Heart left ventricle (tissue), 13 donors: ENCODE results near the gene FMO1.
"Not testable (repeated sequence)": the region's sequence is repeated elsewhere in the genome, so short reads cannot be mapped to it uniquely, and the experiment has no call there.

ENCODE experiments used
- CTCF ChIP-seq, 12 donors: fragments of 200-600 bp; sonication (generic) in 4 of 12; IDR thresholded peaks; one replicate each; pipeline versions ENCODE4 v1.5.0 to v1.8.0; 2018 to 2022; ENCODE audit warnings: antibody characterized with exemption in 12 of 12, mild to moderate bottlenecking in 5 of 12
- POLR2A ChIP-seq, 2 donors: fragments of 450-650 bp; IDR thresholded peaks; one replicate each; pipeline ENCODE4 v1.6.1; 2017; ENCODE audit warnings: antibody characterized with exemption in 2 of 2, mild to moderate bottlenecking in 2 of 2, moderate library complexity in 2 of 2
- donor health status: ischemic (EF 13 %, LVEDD 7.1; RV severe dilation, severe dysfunction).
- donor health status: DM: no; HTN: yes; CAD: no.
- donor health status: DM: no; HTN: no; CAD: no.
- donor health status: ischemic (EF 25% LVEDD 6.9; RV normal size, moderate dysfunction).
- donor health status: ischemic (EF 25% LVEDD 5.7; RV mildly dilated, moderate dysfunction).
- donor health status: ischemic (EF 35%, LVEDD 5.7; RV mildly dilated, moderate dysfunction).
- donor health status: nonischemic (EF 11% LVEDD 7.7; RV severe dilation, severe dysfunction).
- donor health status: DM: yes; HTN: yes; CAD: no.
- donor health status: PGD.
- donor health status: ischemic (EF 29% LVEDD 5.4; RV normal size, mild dysfunction).
- donor health status: nonischemic (EF 23%, LVEDD 6.1; RV moderate dilation, normal function).

DNA sequence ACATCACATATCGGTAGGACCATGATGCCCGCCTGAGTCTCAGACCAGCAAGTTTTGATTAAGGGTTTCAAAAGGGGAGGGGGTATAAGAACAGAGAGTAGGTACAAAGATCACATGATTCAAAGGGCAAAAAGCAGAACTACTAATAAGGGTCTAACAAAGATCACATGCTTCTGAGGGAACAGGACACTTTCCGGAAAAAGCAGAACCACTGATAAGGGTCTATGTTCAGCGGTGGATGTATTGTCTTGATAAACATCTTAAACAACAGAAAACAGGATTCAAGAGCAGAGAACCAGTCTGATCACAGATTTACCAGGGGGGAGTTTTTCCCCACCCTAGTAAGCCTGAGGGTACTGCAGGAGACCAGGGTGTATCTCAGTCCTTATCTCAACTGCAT is 12.1 kb upstream of the FMO1 start:
- not testable (repeated sequence) for TF ChIP-seq CTCF, POLR2A (IDR thresholded peaks at IDR 0.05)
